Gastroesophageal sphincter (tissue), 4 donors: ENCODE measurements around the gene FNDC3A. TPM values are rescaled to one million over a fixed set of nuclear protein-coding genes. Genes with fewer than 3 reads are reported as not detected.

Experiments used
- ATAC-seq: fragments of 150-250 bp; one replicate; pipeline ENCODE4 v1.9.1; 2016; ENCODE audit warnings: mild to moderate bottlenecking, moderate library complexity
- H3K27ac ChIP-seq, 4 donors: fragments of 200-600 bp; sonication (generic) in 3 of 4; 1 replicate in 3 of 4; 2 replicates in 1 of 4; pipeline ENCODE4 v1.5.1; 2016 to 2019
- H3K27me3 ChIP-seq: fragments of 200-600 bp; sonication (generic); one replicate; pipeline ENCODE4 v1.5.1; 2019
- H3K36me3 ChIP-seq, 2 donors: fragments of 200-600 bp; sonication (generic); one replicate each; pipeline ENCODE4 v1.5.1; 2019; ENCODE audit warnings: control low read depth in 1 of 2
- H3K4me1 ChIP-seq, 3 donors: fragments of 200-600 bp; sonication (generic); 1 replicate in 2 of 3; 2 replicates in 1 of 3; pipeline ENCODE4 v1.5.1; 2016 to 2019; ENCODE audit warnings: control low read depth in 2 of 3
- H3K4me3 ChIP-seq, 2 donors: fragments of 200-600 bp; sonication (generic); one replicate each; pipeline ENCODE4 v1.5.1; 2019; ENCODE audit warnings: mild to moderate bottlenecking in 1 of 2, moderate library complexity in 1 of 2
- H3K9me3 ChIP-seq, 3 donors: fragments of 200-600 bp; sonication (generic); one replicate each; pipeline ENCODE4 v1.5.1; 2017 to 2019; ENCODE audit warnings: control low read depth in 2 of 3
- CTCF ChIP-seq, 4 experiments: fragments of 200-600 bp in 2 of 4; fragments of 450-650 bp in 2 of 4; sonication (generic) in 1 of 4; IDR thresholded peaks; one replicate each; pipeline ENCODE4 v1.5.1; 2017 to 2019; ENCODE audit warnings: antibody characterized with exemption in 4 of 4, mild to moderate bottlenecking in 2 of 4, moderate library complexity in 2 of 4
- EP300 ChIP-seq: sonication (generic); formaldehyde crosslinking; IDR thresholded peaks from one replicate; pipeline ENCODE4 v1.6.1; 2017; ENCODE audit warnings: antibody characterized with exemption, mild to moderate bottlenecking
- POLR2A ChIP-seq, 2 donors: fragments of 450-650 bp; IDR thresholded peaks; one replicate each; pipeline ENCODE4 v1.6.1; 2017; ENCODE audit warnings: antibody characterized with exemption in 2 of 2, mild to moderate bottlenecking in 2 of 2, moderate library complexity in 1 of 2
- POLR2AphosphoS5 ChIP-seq: sonication (generic); formaldehyde crosslinking; IDR thresholded peaks from one replicate; pipeline ENCODE4 v1.6.1; 2017; ENCODE audit warnings: antibody characterized with exemption
- WGBS, 2 donors: methylation state at CpG; one replicate each; pipeline ENCODE4 v1.1.5; 2018; ENCODE audit warnings: low coverage in 1 of 2; 5-methylcytosine and 5-hydroxymethylcytosine counted together
- total RNA-seq, 4 donors: library from RNA; depleted of rRNA; stranded (reverse); fragments of >200 nt; gene quantifications; one replicate each; pipeline ENCODE4 v1.1.0, GENCODE V29; 2016

The FNDC3A gene
- total RNA-seq, 4 donors from 2014 or later = 36.4 to 55.9 (median 47.8) TPM

DNA sequence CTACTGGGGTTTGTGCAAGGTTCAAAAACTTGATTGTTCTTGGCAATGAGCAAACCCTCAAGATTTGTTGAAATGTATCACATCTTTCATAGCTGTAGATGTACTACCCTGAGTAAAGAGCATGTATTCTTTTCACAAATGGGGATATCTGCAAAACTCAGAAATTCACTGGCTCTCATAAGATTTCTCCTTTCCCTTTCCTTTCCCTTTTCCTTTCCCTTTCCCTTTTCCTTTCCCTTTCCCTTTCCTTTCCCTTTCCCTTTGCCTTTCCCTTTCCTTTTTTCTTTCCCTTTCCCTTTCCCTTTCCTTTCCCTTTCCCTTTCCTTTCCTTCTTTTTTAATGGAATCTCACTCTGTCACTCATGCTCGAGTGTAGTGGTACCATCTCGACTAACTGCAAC, 69.1 kb downstream of the FNDC3A start:
- WGBS, 2 donors = 94 to 100% methylated on average over 1 to 2 of the region's 2 CpGs
- Histone ChIP-seq H3K4me3 (no peak overlapping the region), H3K27me3 (no peaks in the 10 kb centered on the region), H3K36me3 (no peaks in the 10 kb centered on the region), H3K9me3 (no peaks in the 10 kb centered on the region), H3K27ac (no peak overlapping the region), H3K4me1 (peaks cover 0 to 11% (median 0%) of the 10 kb centered on the region in 3 donors)
- no peak for ATAC-seq
- no peak for TF ChIP-seq POLR2A (IDR thresholded peaks at IDR 0.05)
- no peak for TF ChIP-seq EP300
- TF ChIP-seq CTCF (IDR thresholded peaks at IDR 0.05) = no peak
- no peak for TF ChIP-seq POLR2AphosphoS5

DNA sequence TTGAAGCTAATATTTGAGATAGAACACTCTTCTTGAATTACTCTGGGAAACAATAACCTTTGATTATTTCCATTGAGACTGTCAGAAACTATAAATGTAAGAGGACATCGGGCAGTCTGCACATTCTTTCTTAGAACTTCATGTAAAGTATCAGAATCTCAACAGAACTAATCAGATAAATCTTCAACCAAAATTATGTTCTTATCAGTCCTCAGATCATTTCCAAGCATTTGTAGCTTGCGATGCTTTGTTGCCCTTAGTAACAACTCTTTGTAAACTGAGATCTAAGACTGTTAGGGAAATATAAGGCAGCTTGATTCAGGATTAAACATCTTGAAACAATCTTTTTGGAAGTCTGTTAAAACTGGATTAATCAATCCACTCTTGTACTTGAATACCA, 70.3 kb downstream of the FNDC3A start:
- 26 to 31% methylated on average over 2 of the region's 2 CpGs for WGBS, 2 donors
- TF ChIP-seq EP300 (no peak), POLR2A (IDR thresholded peaks at IDR 0.05) (no peak), POLR2AphosphoS5 (no peak), CTCF (IDR thresholded peaks at IDR 0.05) (no peak)

GRCh38 chr13:49046519-49046918, 70.8 kb downstream of the FNDC3A start:
- H3K4me3 ChIP-seq = no peak overlapping the region
- ATAC-seq = no peak
- H3K27ac ChIP-seq = no peak overlapping the region
- TF ChIP-seq CTCF (IDR thresholded peaks at IDR 0.05) = no peak
- no peak for TF ChIP-seq POLR2A (IDR thresholded peaks at IDR 0.05)
- no peak for TF ChIP-seq EP300
- TF ChIP-seq POLR2AphosphoS5 = no peak
- H3K4me1 ChIP-seq = peaks cover 0 to 11% (median 0%) of the 10 kb centered on the region in 3 donors
- H3K27me3 ChIP-seq = no peaks in the 10 kb centered on the region
- H3K36me3 ChIP-seq = no peaks in the 10 kb centered on the region
- WGBS, 2 donors = 14 to 52% methylated on average over 1 to 2 of the region's 2 CpGs
- H3K9me3 ChIP-seq = no peaks in the 10 kb centered on the region

More for the DNA sequence above, 70.3 kb downstream of the FNDC3A start:
- H3K27ac ChIP-seq = no peak overlapping the region
- no peaks in the 10 kb centered on the region for H3K27me3 ChIP-seq
- H3K9me3 ChIP-seq = no peaks in the 10 kb centered on the region
- peaks cover 0 to 11% (median 0%) of the 10 kb centered on the region in 3 donors for H3K4me1 ChIP-seq
- ATAC-seq = no peak
- no peak overlapping the region for H3K4me3 ChIP-seq
- H3K36me3 ChIP-seq = no peaks in the 10 kb centered on the region

GRCh38 chr13:49052813-49053212, 77.1 kb downstream of the FNDC3A start:
- Histone ChIP-seq H3K4me1 (peaks cover 0 to 6% (median 0%) of the 10 kb centered on the region in 3 donors), H3K27ac (no peak overlapping the region), H3K4me3 (no peak overlapping the region), H3K9me3 (no peaks in the 10 kb centered on the region), H3K27me3 (no peaks in the 10 kb centered on the region), H3K36me3 (no peaks in the 10 kb centered on the region)
- TF ChIP-seq POLR2A (IDR thresholded peaks at IDR 0.05) = no peak
- no peak for TF ChIP-seq POLR2AphosphoS5
- TF ChIP-seq EP300 = no peak
- no peak for TF ChIP-seq CTCF (IDR thresholded peaks at IDR 0.05)
- ATAC-seq = no peak
- 100% methylated on average over 1 of the region's 6 CpGs for WGBS, 2 donors

DNA sequence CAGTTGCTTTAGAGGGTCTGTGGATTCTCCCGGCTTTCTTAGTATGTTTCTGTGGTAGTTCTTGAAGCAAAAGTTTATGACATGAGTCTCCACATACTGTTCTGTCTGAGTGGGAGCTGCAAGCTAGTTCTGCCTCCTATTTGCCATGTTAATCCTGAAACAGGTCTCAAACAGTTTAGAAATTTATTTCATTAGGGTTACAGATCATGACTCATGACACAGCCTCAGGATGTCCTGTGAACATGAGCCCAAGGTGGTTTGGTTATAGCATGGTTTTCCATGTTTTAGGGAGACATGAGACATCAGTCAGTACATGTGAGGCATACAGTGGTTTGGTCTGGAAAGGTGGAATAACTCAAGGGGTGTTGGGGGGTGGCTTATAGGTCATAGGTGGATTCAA, 77.5 kb downstream of the FNDC3A start:
- no peaks in the 10 kb centered on the region for H3K9me3 ChIP-seq
- no peak for ATAC-seq
- 88 to 100% methylated on average over 1 of the region's 1 CpG for WGBS, 2 donors
- no peak overlapping the region for H3K4me3 ChIP-seq
- H3K27me3 ChIP-seq = no peaks in the 10 kb centered on the region
- TF ChIP-seq POLR2AphosphoS5 (no peak), EP300 (no peak), CTCF (IDR thresholded peaks at IDR 0.05) (no peak), POLR2A (IDR thresholded peaks at IDR 0.05) (no peak)
- H3K36me3 ChIP-seq = no peaks in the 10 kb centered on the region
- peaks cover 0 to 6% (median 0%) of the 10 kb centered on the region in 3 donors for H3K4me1 ChIP-seq
- H3K27ac ChIP-seq = no peak overlapping the region
